GM21360 (cell line): ENCODE results near the gene SLC31A2.
"Not testable (repeated sequence)": the region's sequence is repeated elsewhere in the genome, so short reads cannot be mapped to it uniquely, and the experiment has no call there.

Experiments used
- ATAC-seq: cut with Tn5 transposase; IDR thresholded peaks from one replicate; pipeline ENCODE4 v1.9.1; 2021; ENCODE audit warnings: mild to moderate bottlenecking, moderate library complexity; ENCODE audit not compliant: unreplicated experiment

The SLC31A2 gene

GRCh38 chr9:113149561-113149960, 1.2 kb upstream of the SLC31A2 start:
- not testable (repeated sequence) for ATAC-seq

- no peak for ATAC-seq
Observed at GRCh38 chr9:113151696-113152630, 1.2 kb downstream of the SLC31A2 start.

- ATAC-seq, result no peak
Observed at GRCh38 chr9:113152699-113153098, 1.9 kb downstream of the SLC31A2 start.

- ATAC-seq, result no peak
Observed at GRCh38 chr9:113153599-113153998, 2.8 kb downstream of the SLC31A2 start.

GRCh38 chr9:113154471-113154870, 3.7 kb downstream of the SLC31A2 start:
- ATAC-seq, result no peak

GRCh38 chr9:113154946-113155345, 4.1 kb downstream of the SLC31A2 start:
- ATAC-seq, result no peak

- ATAC-seq, result no peak
Observed at GRCh38 chr9:113155911-113156588, 5.2 kb downstream of the SLC31A2 start.

GRCh38 chr9:113156880-113157279, 6.1 kb downstream of the SLC31A2 start:
- ATAC-seq, result no peak

- no peak for ATAC-seq
Observed at GRCh38 chr9:113158446-113158845, 7.6 kb downstream of the SLC31A2 start.

GRCh38 chr9:113160571-113160970, 9.8 kb downstream of the SLC31A2 start:
- no peak for ATAC-seq

GRCh38 chr9:113163001-113163400, 12.2 kb downstream of the SLC31A2 start:
- no peak for ATAC-seq

GRCh38 chr9:113164536-113165300, 13.9 kb downstream of the SLC31A2 start:
- no peak for ATAC-seq

GRCh38 chr9:113166039-113166438, 15.2 kb downstream of the SLC31A2 start:
- ATAC-seq, result no peak

- no peak for ATAC-seq
Observed at GRCh38 chr9:113168809-113169208, 18.0 kb downstream of the SLC31A2 start.

- ATAC-seq, result no peak
Observed at GRCh38 chr9:113173341-113173740, 22.5 kb downstream of the SLC31A2 start.

GRCh38 chr9:113176803-113177202, 26.0 kb downstream of the SLC31A2 start:
- no peak for ATAC-seq

- ATAC-seq, result no peak
Observed at GRCh38 chr9:113177251-113177650, 26.4 kb downstream of the SLC31A2 start.

GRCh38 chr9:113178087-113178486, 27.3 kb downstream of the SLC31A2 start:
- no peak for ATAC-seq

- peak; percentile 57 for ATAC-seq
Observed at GRCh38 chr9:113179839-113180238, 29.0 kb downstream of the SLC31A2 start.

GRCh38 chr9:113181165-113181564, 30.4 kb downstream of the SLC31A2 start:
- ATAC-seq, result no peak

- no peak for ATAC-seq
Observed at GRCh38 chr9:113183956-113184488, 33.2 kb downstream of the SLC31A2 start.
